Activated CD4-positive, alpha-beta T cell treated with anti-CD3 and anti-CD28 coated beads for 48 hours (primary cell): ENCODE results near the gene GBA3.

ENCODE experiments used
- DNase-seq: peaks from one replicate; pipeline ENCODE4 v3.0.0-alpha.2; 2020

The GBA3 gene

GRCh38 chr4:22787753-22788375 is 95.1 kb downstream of the GBA3 start:
- DNase-seq = no peak

- no peak for DNase-seq
Observed at GRCh38 chr4:22790631-22791030, 97.9 kb downstream of the GBA3 start.

- DNase-seq = no peak
Observed at GRCh38 chr4:22794732-22795131, 102.0 kb downstream of the GBA3 start.

DNA sequence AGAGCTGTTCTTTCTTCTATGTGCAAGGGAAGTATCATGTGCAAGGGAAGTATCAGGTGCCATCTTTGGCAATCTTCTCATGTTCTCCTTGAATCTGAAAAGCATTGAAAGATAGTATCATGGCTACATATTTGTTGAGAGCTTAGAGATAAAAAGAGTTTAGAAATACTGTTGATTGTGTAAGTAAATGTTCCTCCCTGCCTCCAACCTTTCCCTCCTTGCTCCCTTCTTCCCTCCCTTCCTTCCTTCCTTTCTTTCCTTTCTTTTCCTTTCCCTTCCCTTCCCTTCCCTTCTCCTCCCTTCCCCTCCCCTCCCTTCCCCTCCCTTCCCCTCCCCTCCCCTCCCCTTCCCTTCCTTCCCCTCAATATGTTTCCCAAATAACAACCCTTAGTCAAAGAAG is 108.7 kb downstream of the GBA3 start:
- no peak for DNase-seq

DNA sequence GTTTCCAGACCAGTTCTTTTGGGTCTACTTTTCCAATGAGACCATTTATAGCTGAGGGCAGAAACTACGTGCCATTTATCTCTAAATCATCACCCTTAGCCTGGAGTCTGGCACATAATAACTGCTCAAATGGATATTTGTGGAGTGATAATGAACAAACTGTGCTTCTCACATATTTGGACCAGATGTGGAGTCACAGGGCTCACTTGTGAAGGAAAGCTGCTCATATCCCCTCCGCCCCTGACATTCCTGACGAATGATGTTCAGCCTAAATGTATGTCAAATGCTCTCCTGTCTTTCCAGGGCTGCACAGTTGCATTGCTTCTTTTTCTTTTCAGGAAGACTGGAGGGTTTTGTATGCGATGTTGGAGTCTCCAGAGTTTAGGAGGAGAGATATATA is 110.1 kb downstream of the GBA3 start:
- no peak for DNase-seq

DNA sequence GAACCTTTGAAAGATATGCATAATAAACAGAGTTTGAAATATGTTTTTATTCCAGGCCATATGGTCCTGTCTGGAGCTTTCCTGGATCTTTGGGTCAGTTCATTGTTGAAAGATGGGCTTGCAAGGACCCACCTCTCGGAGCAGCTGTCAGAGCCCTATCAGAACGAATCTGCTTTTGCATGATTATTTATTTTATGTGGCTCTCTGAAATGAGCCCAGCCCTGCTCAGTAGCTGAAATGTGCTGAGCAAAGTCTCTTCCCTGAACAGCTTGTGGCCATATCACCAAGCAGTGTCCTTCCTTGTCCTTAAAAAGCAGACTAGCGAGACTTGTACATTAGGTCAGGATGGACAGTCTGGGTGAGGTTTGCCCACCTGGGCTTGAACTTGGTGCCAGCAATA is 110.8 kb downstream of the GBA3 start:
- DNase-seq = no peak

- no peak for DNase-seq
Observed at GRCh38 chr4:22814906-22815305, 122.2 kb downstream of the GBA3 start.

DNA sequence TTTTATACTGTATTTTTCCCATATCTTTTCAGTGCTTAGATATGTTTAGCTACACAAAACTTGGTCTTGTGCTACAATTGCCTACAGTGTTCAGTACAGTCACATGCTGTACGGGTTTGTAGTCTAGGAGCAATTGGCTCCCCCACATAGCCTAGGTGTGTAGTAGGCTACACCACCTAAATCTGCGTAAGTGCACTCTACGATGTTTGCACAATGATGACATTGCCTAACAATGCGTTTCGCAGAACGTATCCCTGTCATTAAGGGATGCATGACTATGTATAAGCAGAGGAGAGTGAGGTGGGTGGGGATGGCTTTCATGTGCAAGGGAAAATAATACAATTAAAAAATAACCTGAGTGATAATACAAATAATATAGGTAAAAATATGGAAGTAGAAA is 131.4 kb downstream of the GBA3 start:
- DNase-seq = no peak

DNA sequence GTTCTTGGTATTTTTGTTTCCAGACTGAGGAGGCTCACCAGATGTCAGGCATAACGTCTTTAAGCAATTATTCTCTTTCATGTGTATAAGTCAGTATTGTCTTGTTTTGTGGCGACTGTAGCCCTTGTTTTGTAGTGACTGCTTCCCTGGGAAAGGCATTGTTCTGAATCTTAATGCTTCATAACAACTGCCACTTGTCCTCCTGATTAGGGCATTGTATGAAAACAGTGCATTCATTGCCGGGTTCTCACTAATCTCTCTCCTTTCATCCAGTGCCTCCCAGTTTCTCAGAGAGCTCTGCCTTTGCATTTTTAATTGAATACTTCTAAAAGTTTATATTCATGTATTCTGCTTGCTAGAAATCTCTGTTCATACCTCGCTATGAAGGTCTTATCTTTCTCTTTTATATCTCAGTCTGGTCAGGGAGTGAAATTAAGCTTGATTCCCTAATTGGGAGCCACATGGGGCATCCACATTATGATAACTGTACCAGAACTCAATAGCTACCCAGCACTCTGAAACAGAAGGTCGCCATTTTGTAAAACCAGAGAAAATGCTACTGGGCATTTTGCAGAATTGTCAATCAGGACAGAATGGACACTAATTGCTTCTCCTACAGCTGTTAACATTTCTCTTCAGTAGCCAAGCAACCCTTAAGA is 149.8 kb downstream of the GBA3 start:
- no peak for DNase-seq

DNA sequence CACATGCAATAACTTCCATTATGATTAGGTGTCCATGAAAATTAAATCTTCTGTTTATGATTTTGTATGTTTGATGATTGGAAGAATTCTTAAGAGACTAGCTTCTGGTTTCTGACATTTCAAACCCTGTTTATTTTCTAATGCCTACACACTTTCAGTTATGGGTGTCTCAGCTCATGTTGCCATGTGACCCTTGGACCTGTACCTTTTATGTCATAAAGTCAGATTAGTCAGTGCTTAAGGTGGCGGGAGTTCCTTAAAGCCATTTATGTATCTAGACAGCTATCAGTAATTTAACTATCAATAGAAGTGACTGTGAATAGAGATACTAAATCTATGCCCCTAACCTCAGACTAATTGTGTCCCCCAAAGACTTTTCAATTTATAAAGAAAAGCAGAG is 155.6 kb downstream of the GBA3 start:
- DNase-seq = no peak

DNA sequence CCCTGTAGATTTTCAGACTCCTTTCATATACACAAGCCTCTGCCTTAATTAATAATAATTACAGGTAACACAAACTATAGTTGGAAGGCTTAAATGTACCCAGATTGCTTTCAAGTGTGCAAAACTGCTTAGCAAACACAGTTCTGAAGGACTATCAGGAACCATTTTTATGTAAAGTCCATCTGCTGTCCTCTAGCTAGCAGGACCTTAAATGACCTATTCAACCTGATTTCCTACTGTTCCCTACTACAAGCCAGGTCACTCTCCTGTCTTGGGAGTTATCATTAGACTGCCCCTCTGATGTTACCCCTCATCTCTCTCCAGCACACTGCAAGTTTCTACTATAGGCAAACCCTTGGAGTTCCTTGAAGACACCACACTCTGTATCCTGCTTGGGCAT is 157.3 kb downstream of the GBA3 start:
- DNase-seq = no peak

DNA sequence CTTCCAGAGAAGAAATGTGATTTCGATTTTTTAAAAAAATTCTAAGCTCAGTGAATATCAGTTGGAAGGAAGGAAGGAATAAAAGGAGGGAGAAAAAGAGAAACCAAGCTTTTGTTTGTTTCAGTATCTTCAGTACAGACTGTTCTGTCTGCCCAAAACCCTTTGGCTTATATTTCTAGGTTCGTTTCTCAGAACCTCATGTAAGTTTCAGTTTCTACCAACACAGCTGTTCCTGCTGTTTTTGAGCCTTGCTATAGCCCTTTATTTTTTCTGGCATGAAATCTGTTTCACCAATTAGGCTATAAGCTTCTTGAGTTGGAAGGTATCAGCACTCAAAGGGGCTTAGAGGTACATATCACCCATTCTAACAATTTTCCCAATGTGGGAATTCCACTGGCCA is 157.9 kb downstream of the GBA3 start:
- no peak for DNase-seq

GRCh38 chr4:22857411-22857810 is 164.7 kb downstream of the GBA3 start:
- DNase-seq = no peak

- no peak for DNase-seq
Observed at GRCh38 chr4:22859318-22859717, 166.6 kb downstream of the GBA3 start.
